ENCODE results near the gene DMD.

DNA sequence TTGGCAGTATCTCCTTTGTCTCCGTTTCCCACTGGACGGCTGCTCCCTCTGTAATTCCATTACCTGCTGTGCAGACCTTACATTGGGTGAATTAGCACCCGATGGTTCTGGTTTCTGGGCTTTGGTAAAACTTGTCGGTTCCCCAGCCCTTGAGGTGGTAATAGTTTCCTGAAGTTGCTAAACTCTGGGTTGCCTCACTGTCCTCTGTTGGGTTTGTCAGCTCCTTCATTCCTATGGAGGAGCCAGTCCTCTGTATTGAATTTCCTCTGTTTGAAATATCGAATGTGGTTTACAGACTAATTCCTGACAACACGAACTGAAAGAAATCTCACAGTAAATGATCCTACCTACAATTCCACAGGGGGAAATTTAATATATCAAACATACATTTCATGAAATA is 1548.2 kb downstream of the DMD start:
- TF ChIP-seq CTCF (IDR thresholded peaks at IDR 0.05; ENCODE audit: low read depth, low read length) (no peak), POLR2A (IDR thresholded peaks at IDR 0.05; ENCODE audit: extremely low read depth, insufficient read length) (no peak), MYC (IDR thresholded peaks at IDR 0.05; ENCODE audit: low read depth, low read length) (no peak)
- TF ChIP-seq, protein P1, sequence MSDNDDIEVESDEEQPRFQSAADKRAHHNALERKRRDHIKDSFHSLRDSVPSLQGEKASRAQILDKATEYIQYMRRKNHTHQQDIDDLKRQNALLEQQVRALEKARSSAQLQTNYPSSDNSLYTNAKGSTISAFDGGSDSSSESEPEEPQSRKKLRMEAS (IDR thresholded peaks at IDR 0.05; ENCODE audit: low read depth, low read length), result no peak

Measured in NB4 (cell line).